ENCODE data around the gene LDLRAD4.

DNA sequence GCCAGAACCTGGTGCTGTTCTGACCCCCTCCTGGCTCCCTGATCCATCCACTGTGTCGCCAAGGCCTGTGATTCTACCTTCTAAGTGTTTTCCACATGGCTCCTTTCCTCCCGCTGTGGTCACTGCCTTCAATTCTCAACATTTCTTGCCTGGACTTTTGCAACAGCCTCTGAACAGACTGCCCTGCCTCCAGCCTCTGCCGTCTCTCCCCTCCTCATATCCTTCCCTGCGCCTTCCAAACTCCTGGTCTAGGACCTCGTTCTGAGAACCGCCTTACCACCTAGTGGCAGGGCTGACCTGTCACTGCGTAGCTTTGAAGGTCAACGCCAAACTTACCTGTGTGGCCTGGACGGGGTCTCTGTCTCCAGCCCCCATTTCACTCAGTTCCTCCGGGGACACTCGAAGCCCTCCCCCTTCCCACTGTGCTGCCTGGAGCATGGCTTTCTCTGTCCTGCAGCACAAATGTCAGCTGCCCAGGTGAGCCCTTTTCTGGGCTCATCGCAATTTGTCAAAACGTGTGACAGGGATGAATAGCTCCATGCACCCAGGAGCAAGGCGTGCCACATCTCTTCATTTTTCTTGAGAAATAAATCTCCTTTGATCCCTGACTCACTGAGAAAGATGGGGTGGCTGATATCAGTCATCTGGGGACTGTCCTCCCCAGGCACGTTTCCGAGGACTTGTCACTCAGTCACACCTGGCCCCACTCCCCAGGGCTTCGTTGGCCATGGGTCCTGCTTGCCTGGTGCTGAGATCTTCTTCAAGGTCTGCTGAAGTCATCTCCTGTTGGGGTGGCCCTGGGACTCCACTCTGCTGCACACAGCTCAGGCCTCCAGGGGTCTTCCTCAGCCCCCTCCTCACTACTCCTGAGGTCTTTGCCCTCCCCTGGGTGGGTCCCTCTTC, 46.7 kb downstream of the LDLRAD4 start:
- TF ChIP-seq CTCF (conservative IDR thresholded peaks at IDR 0.05): no peak
- TF ChIP-seq EZH2 (IDR thresholded peaks at IDR 0.05; ENCODE audit: low read depth): no peak

Data from PC-9 (cell line).